ENCODE results near the gene PAK6.
A peak's percentile ranks its signal among the peaks of the same experiment; 100 is the strongest.

The PAK6 gene

DNA sequence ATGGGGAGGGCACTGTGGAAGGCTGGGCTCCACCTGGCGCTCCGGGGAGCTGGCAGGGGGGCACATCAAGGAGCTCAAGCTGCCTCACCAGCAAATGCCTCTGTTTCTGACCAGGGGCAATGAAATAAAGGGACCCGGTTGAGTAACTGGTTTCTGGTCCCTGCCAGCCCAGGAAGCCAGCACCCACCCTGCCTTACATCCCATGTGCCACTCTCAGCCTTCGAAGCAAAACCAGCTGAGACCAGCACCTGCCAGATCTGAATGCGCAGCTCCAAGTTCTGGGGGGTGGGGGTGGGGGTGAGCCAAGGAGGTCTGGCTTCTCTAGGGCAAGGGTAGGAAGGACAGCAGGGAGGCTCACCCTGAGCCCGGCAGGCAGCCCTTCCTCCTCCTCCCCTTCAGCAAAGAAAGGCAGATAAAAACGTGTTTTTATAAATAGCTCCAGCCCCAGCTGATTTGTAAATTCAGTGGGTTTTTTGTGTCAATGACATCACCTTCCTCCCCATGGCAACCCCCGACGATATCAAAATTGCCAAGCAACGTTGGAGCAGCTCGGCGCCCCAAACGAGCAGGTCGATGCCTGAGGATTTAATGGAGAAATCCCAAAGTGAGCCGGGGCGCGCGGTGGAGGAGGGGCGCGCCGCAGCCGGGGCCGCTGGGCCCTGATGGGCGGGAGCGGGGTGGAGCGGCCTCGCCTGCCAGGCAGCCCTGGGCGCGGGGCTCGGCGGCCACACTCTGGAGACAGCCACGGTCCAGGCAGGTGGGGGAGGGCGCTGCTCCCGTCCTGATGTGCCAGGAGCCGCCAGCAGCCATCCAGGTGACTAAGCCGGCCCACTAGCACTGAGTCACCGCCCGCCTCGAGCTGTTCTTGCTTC, at the start of gene PAK6:
PAK6 (plus strand) TSS at position 532 of the 872 bp plus-strand sequence. CDS start 25,723 bp downstream, outside the sequence.
- DNase-seq, result no peak

DNA sequence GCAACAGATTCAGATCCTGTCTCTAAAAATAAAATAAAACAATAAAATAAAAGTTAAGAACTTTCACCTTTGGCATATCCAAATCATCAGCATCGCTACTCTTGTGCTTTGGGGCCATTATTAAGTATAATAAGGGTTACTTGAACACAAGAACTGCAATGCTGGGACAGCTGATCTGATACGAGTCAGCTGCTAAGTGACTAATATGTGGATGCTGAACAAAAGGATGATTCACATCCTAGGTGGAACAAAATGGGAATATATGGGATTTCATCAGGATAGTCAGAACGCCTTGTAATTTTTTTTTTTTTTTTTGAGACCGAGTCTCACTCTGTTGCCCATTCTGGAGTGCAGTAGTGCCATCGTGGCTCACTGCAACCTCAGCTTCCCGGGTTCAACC, 48.3 kb upstream of the PAK6 start:
- no peak for DNase-seq

DNA sequence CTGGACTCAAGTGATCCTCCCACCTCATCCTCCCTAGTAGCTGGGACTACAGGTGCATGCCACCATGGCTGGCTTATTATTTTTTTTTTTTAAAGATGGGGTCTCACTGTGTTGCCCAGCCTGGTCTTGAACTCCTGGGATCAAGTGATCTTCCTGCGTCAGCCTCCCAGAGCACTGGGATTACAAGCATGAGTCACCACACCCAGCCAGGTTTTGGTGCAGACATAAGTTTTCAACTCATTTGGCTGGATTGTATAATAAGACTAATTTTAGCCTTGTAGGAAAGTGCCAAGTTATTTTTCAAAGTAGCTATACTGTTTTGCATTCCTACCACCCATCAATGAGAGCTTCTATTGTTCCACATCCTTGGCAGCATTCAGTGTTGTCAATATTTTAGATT, 45.9 kb upstream of the PAK6 start:
- no peak for DNase-seq

DNA sequence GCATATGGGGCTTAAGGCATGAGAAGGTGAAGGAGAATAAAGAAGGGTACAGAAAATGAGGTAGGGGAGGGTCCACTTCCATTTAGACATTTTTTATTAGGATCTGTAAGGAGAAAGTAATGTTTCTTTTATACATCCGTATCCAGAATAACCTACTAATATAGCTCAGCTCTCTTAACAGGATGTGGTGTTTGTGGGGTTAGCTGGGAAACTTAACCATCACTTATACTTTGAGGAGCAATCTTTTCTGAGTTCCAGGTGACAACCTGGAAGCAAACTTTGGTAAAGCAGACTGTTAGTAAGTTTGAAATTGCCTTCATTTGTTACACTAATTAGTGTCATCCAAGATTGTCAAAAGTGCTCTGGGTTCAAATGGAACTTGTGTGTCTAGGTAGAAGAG, 41.4 kb upstream of the PAK6 start:
- DNase-seq, result no peak

DNA sequence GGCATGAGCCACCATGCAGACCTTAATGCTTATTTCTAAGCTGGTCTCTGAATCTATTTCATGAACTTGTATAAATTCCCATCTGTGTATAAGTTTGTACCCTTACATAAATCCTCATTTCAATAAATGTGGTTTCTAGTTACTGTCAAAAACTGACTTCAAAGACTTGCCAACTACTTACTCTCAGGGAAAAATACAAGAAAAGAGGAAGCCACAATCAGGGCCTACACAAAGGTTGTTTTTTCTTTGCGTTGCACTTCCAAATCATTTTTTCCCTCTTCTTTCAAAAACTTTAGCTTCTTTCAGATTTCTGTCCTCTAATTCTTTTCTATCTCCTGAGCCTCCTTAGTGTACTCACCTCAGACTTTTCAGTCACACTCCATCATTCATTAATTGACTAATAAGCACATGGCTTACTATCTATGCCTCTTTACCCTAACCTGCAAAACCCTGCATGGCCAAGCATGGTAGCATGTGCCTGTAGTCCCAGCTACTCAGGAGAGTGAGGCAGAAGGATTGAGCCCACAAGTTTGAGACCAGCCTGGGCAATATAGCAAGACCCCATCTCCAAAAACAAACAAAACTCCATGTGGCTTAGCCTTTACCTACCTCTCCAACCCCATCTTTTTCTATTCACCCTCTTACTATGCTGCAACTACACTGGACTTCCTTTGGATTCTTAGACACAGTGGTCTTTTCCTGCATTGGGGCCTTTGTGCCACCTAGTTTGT, 40.3 kb upstream of the PAK6 start:
- DNase-seq, result no peak

DNA sequence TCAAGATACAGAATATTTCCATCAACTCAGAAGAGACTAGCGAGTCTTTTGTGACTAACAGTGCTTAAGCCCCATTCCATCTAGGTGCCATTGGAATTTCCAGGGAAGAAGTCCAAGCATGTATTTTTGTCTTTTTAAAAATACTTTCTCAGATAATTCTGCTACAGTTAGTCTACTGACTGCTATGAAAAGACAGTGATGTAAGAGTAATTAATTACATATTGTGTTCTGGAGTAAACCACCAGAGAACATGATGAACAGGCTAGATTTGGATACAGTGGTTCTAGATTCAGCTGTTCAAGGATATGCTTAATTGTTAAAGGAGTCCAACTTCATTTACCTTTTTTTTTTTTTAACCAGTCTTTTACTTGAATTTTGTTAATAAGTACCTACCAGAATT, 34.8 kb upstream of the PAK6 start:
- no peak for DNase-seq

DNA sequence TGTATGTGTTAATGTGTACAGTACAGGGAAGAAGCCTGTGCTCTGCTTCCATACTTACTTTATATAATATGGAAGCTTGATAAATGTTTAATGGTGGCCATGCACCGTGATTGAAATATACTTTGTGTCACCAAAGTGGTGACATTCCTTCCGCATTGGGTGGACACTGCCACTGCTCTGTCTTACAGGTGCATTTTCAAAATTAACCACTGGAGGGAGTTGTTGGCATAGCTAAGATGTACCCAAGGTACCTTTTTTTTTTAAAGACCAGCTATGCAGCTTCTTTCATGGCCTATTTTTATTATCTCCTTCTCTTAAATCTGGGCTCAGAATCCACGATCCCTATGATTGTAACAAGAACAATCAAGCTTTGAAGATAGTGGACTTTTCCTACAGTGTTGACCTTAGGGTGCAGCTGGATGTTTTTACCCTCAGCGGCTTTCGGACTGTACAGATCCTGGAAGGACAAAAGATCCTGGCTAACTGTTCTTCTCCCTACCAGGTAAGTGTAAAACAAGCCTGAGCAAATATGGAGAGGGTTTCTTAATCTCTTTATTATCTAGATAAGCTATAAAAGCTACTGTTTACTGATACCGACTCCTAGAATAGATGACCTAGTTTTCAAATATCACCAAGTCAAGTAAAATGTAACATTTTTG, 21.6 kb upstream of the PAK6 start:
- DNase-seq, result peak; percentile 68

DNA sequence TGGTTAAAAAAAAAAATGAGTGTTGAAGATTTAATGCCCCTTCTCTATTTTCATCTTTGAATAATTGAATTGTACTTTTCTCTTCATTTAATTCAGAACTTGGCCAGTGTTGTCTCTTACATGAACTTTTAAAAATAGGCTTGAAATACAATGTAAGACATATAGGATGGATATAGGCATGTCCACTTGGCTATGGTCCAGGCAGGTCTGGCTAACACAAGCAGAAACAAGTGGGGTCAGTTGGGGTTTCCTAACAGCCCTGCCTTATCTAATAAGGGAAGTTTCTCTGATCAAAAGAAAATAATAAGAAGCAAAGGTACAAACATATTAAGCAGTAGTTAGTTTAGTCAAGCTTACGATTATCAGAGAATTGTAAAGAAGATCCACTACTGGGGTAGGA, 19.1 kb upstream of the PAK6 start:
- no peak for DNase-seq

DNA sequence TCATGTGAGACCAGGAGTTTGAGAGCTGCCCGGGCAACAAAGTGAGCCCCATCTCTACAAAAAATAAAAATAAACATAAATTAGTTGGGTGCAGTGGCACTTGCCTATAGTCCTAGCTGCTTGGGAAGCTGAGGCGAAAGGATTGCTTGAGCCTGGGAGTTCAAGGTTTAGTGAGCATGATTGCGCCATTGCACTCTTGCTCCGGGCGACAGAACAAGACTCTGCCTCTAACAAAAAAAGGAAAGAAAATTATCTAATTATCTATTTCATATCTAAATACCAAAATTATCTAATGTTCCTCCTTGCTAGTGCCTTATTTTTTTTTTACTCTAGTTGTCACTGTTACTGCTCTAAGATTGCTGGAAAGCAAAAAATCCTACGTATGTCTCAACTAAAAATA, 16.7 kb upstream of the PAK6 start:
- no peak for DNase-seq

DNA sequence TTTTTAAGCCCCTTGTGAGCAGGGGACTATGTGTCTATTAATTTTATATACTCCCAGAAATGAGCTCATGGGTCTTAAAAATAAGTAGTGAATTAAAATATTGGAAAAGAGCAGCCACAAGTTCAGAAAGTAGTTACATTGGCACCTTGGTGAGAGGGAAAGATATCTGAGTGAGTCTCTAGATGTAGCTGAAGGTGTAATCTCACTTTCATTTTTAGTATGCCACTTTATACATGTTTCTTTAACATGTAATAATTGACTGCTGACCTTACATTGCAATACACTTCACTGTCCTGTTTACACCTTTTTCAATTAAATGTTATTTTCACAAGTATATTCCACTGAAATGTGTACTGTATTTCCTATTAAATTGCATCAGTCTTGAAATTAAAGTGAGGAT, 12.1 kb upstream of the PAK6 start:
- no peak for DNase-seq

DNA sequence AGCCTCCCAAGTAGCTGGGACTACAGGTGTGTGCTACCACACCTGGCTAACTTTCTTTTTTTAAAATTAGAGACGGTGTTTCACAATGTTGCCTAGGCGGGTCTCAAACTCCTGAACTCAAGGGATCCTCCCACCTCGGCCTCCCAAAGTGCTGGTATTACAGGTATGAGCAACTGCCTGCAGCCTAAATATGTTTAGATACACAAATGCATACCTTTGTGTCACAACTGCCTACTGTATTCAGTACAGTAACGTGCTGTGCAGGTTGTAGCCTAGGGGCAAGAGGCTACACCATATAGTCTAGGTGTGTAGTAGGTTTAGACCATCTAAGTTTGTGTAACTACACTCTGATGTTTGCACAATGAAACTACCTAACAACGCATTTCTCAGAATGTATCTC, 9.5 kb upstream of the PAK6 start:
- no peak for DNase-seq

DNA sequence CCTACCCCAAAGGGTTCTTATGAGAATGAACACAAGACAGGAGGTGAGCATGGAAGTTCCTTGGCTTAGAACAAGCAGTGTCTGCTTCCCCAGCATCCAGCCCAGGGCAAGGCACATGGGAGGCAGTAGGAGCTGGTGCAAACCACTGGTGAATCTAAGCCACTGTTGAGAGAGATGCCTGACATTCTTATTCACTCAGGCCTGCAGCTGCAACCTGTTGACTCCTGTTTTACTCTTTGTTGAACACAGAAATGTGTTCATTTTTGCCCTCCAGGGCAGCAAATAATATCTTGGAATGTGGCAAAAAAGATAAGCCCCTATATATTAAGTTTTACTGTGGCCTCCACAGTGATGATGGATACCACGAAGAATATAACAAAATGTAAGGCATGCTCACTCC, 8.9 kb upstream of the PAK6 start:
- no peak for DNase-seq

DNA sequence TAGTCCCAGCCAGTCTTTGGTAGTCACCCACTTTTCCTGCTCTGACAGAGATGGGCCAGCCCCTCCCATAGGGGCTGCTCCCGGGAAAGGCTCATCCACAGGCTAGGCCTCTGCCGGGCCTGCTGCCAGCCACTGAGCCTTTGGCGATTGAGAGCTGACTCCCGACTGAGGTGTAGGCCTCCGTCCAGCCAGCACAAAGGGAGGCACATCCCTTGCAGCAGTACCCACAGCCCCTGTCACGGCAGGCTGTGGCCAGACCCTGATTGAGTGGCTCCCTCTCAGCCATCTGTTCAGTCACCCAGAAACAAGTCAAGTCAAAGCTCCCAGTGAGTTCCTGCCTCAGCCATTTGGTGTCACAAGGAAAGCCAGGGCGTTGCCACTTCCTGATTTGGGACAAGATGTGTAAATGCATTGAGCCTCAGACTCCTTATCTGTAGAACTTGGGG, 6.2 kb upstream of the PAK6 start:
- DNase-seq, result no peak

DNA sequence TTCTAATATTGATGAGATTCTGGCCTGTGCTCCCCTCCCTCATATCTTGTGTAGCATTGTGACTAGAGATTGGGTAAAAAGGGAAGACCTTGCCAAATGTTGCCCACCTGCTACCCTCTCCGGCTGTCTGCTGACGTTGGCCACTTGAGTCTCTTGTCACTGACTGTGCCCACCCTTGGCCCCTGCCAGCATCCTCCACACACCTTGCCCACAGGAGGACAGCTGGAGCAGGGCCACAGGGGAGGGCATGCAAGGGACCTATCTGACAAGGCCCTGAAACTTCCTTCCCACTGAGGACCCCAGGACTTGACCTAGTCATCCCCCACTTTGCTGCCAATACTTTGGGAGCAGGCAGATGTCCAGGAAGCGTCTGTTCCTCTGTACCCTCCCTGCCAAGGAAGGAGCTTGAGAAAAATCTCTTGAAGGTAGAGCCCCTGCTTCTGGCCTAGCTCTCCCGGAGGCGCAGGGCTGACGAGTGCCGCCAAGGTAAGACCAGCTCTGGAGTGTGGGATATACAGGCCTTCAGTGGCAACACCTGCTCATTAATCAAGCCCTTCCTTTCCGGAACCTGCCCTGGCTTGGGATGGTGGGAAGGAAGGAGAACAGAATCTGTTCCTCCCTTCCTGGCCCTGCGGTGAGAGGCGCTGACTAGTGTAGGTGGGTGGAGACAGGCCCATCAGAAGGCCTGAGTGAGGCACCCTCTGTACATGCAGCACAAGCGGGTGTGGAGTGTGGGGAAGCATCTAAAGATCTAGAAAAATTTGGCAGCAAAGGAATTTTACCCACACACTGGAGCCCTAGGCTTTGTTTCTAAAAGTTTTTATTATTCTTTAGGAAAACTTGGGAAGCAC, 4.9 kb upstream of the PAK6 start:
- no peak for DNase-seq

DNA sequence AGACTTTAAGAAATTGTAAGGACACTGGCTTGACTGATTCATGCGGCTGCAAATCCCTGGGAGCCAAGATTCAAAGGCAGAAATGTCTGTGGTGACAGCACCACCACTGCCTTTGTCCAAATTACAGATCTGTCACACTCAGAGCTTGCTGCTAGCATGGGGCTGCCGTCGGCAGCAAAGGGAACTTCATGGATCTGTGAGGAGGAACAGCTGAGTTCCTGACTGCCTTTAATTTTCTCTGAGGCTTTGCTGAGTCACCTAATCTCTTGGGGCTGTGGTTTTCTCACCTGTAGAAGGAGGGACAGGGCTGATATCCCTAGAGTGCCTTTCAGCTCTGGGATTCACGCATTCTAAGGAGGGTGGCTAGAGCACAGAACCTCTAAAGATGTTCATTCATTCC, 4.1 kb upstream of the PAK6 start:
- no peak for DNase-seq

DNA sequence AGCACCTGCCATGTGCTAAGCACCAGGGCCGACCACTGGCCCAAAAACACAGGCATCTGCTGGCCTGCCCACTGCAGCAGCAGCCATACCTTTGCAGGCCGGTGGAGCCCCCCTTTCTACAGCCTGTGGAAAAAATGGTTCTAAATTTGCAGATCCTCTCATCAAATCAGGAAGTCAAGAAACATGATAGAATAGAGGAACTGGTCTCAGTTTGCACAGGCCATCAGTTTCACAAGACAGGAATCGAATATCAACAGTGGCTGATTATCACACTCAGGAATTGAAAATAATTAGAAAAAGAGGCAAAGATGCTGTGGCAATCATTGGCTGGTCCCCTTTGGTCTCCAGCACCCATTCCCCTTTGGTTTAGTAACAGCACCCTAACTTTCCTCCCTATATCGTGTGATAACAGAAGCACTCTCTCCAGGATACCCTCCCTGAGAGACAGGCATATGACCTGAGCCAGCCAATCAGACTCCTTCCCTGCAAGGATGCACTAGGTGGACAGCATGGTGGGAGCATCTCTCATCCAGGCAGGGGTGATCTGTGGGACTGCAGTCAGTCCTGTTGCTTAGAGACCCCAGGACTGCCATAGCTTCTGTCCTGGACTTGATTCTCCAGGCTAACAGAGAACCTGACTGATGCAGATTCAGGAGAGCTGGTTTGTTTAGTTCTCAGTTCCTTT, 3.5 kb upstream of the PAK6 start:
- DNase-seq, result no peak

DNA sequence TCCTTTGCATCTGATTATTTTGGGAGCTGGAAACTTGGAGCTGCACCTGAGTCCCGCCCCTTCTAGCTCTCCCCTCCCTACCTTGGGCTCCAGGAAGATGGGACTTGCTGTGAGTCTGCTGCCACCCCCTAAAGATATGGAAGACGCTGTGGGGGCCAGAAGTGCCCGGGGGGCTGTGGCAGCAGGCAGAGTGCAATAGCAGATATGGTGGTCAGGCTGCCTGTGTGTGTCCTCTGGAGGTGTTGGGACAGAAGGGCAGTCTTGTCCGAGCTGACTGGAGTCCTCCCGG, 485 bp downstream of the PAK6 start:
- DNase-seq, result no peak

DNA sequence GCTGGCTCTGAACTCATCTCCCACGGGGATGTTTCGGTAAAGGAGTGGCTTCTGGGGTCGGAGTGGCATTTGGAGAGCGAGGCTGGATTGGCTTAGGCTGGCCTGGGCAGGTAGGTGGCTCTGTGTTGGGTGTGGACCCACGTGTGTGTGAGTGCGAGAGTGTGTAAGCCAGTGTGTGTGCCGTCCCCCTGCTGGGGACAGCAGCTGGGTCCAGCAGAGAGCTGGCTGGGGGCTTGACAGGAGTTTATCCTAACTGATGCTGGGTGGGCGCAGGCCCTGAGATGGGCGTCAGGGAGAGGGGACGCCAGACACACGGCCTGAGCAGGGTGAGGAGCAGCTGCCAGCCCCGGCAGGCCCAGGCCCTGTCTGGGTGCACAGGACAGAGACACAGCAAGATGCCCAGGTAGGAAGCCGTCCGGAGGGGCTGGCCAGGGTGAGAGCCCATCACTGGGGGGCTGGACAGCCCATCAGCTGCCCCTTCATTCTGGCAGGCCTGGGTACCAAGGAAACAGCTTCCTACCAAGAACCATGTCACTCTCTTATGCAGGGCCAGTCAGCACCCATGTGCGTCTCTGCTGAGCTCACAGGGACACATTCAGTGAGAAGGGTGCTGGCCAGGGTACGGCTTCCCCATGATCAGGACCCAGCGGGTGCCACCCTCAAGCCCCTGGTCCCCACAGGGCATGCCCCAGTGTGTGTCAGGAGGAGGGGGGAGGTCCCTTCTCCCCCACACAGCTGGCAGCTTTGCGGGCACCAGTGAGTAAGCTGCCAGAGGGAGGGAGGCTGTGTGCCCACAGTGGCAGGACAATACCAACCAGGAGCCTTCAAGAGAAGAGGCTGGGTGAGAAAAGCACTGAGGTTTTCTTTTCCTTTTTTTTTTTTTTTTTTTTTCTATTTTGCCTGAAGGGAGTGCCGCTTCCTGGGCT, 1.1 kb downstream of the PAK6 start:
- DNase-seq, result no peak

DNA sequence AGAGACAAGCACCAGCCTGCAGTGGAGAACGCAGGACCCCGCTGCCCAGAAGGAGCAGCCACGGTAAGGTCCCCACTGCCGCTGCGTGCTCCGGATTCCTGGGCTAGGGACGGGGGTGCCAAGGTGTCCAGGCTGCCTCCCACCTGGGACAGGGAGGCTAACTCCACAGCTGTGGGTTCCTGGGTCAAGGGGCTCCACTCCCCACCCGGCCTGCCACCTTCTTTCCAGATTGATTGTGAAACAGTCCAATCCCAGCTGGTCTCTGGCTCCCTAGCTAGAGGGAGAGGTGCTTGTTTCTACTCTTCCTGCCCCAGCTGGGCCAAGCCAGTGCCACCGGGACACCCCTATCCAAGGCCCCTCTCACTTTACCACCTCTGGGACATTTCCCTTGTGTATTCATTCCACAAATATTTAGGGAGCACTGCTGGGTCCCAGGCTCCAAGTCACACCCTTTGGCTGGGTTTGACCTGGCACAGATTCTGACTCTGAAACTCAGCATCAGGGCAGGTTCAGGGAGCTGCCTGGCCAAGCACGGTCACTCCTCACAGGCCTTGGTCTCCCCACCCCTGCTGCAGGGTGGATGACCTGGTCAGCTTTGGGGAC, 1.9 kb downstream of the PAK6 start:
- DNase-seq, result no peak

DNA sequence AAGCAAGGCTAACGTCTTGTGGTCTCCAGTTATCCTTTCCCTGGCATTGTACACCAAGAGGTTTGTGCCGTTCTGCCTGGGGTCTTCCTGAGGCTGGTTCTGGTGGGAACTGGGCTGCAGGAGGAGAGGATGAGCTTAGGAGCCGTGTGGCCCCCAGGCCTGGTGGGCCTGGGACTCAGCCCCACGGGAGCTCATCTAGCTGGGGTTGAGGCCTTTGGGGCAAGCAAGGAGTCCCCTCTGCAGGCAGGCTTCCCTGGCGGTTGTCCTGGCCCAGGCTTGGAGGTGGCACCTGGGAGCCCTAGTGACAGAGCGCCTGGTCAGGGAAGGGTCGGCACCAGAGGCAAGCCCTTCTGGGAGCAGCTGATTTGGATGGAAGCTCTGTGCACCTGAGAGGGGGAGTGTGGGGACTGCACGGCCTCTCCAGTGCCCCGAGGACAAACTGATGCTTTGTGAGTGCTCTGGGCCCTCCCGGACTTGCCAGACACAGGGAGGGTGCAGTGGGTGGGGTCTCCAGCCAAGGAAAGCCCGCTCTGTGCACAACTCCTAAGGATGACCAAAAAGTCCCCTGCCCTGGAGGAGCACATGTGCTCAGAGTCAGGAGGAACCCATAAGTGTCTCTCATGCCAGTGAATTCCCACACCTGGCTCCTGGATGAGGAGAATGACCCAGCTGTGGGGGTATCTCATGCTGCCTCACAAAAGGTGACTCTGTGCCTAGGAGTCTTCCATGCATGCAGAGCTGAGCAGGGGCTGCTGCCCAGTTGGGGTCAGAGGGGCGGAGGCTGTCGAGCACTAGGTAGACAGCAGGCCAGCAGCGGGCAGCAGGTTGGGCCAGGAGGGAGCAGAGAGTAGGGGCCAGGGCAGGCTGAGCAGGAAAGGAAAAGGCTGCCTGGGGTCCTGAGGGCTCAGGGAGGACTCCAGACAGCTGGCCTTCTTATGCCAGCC, 2.7 kb downstream of the PAK6 start:
- DNase-seq, result no peak

Data from KG1 (cell line).